Activated T-helper 1 cell treated with Interleukin-2 at 50 U/mL for 16 hours (primary cell): ENCODE results near the gene DIP2C.
"Not testable (repeated sequence)": the region's sequence is repeated elsewhere in the genome, so short reads cannot be mapped to it uniquely, and the experiment has no call there.

Source experiments
- DNase-seq: peaks from one replicate; pipeline ENCODE4 v3.0.0-alpha.2; 2020; ENCODE audit warnings: low read depth

DIP2C gene

GRCh38 chr10:323651-324293, 365.7 kb downstream of the DIP2C start:
- peak; percentile 21 for DNase-seq

GRCh38 chr10:323046-323445, 366.4 kb downstream of the DIP2C start:
- DNase-seq: not testable (repeated sequence)

- no peak for DNase-seq
These were observed 368.7 kb downstream of the DIP2C start for GRCh38 chr10:320771-321170.

DNA sequence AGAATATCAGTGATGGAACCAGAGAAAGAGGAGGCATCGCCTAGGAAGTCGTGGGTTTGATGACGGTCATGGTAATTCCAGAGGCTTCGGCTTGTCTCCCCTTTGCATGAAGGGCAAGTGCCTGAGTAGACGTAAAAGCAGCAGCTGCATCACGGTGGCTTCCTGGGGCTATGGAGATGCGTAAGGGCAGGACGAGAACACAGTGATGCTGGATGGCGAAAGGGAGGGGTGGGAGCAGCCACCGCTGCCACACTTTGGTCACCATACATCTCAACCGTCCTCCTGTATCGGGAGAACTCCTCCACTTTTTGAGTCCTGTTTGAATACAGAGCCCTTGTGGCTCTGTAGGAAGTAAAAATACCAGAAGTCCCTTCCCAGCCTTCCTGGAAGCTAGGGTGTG, 371.5 kb downstream of the DIP2C start:
- DNase-seq: no peak

DNA sequence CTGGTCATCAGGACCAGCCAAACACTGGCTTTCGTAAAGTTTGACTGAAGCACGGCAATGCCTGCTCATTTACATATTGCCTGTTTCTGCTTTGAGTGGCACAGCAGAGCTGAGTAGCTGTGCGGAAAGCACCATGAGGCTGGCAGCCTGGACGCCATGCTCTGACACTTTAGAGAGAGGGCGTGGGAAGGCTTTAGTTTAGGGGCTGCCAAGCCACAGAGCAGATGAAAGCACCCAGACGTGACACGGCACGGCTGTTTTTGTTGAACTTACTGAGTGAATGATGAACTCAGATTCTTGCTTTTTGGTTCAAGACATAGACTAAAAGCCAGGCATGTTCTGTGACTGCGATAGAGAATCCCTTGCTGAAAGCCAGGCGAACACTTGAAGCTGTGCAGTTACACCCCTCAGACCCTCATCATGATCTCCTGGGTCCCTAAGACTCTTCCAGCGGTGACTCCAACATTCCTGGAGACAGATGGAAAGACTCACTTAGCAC, 372.1 kb downstream of the DIP2C start:
- DNase-seq: no peak

DNA sequence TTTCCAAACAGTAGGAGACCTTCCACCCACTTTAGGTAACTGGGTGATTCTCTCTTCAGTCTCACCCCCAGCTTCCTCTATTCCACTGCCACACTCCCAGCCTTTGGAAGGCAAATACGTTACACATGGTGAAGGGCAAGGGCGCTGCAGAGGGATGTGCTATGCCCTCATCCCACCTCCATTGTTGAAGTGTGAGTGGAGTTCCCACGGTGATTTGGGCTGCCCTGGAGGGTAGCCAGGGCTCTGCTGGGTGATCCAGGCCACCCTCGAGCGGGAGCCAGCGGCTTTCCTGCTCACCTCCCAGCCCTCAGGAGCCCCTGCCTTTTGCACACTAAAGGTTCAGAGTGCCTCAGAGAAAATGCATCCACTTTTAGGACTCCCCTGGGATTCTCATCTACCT, 373.1 kb downstream of the DIP2C start:
- no peak for DNase-seq

DNA sequence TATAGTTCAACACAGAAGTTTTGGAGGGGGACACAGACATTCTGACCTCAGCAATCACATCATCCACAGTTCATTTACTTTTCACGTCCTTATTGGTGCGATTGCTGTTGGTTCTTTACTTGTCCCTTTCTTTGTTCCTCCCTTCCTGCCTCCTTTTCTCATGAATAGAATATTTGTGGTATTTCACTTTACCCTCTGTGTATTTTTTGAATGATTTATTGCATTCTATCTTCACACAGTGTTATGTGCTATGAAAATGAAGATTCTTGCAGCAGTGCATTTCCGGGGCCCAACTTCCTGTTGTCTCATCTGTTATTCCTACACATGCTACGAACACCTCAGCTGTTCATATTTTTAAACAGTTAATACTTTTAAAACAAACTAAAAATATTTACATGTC, 374.6 kb downstream of the DIP2C start:
- no peak for DNase-seq

GRCh38 chr10:314381-314780, 375.1 kb downstream of the DIP2C start:
- DNase-seq: no peak

- no peak for DNase-seq
These were observed 377.4 kb downstream of the DIP2C start for GRCh38 chr10:311901-312665.

DNA sequence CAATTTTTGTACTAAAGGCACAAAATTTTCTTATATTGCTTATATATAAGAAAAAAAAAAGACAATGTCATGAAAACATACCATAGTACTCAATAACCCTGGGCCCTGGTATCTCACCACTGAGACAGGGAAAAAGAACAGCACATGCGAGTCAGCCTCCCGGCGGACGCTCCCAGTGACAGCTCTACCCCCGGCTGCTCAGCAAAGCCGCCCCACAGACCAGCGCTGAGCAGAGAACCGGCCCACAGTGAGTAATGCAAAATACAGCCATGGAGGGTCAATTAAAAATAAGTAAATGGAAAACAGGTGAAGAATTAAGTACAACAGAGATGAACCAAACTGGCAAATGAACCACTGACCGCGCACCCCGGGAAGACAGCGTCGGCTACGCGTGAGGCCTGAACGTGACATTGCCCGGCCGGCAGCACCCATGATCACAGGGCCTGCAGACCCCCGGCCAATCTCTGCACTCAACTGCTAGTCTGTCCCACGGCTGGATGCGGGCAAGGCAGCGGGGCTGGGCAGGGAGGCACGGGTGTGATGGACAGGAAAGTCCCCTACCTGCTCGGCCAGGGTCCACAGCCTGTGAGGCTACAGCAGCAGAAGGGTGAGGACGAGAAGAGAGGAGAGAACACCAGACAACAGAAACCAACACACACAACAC, 378.4 kb downstream of the DIP2C start:
- DNase-seq: no peak

GRCh38 chr10:310371-310770, 379.1 kb downstream of the DIP2C start:
- DNase-seq: no peak

- no peak for DNase-seq
These were observed 380.8 kb downstream of the DIP2C start for GRCh38 chr10:308572-309085.

DNA sequence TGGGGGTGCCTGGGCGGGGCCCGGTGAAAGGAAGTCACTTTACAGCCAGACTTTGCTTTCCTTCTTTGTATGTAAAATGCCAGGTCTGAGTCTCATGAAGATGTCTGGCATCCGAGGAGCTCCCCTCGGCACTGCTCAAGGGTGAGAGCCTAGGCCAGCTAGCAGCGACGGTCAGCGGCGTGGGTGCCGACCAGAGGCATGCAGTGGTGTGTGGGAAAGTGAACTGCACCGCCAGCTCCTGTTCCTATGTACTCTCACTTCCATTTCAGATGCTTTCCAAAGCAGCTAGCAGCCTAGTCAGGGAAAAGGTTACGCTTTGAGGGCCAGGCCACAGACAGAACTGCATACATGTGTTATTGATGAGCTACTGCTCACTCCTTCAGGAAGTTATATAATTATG, 381.4 kb downstream of the DIP2C start:
- DNase-seq: no peak

DNA sequence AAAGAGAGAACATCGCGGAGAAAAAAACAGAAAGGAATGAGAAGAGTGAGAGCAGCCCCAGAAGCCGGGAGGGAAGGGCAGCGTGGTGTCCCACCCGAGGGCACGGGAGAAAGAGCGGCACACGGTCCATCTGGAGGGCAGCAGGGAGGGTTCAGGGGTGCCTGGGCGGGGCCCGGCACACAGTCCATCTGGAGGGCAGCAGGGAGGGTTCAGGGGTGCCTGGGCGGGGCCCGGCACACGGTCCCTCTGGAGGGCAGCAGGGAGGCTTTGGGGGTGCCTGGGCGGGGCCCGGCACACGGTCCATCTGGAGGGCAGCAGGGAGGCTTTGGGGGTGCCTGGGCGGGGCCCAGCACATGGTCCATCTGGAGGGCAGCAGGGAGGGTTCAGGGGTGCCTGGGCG, 381.8 kb downstream of the DIP2C start:
- DNase-seq: no peak

DNA sequence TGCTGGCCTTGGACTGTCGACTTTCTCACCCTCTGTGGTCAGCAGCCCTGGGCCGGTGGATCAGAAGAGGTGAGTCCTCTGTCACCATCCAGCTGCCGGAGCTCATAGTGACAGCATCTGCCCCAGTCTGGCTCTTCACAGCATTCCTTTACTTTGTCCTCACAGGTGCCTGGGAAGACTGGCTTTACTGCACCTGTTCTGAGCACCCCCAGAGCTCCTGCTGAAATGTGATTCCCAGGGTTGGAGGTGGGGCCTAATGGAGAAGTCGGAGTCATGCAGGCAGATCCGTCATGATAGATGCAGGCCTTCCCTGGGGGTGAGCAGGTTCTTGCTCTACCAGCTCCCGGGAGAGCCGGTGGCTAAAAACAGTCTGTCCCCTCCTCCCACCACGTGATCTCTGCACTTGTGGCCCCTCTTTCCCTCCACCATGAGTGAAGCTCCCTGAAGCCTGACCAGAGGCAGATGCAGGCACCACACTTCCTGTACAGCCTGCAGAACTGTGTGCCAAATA, 382.7 kb downstream of the DIP2C start:
- no peak for DNase-seq

GRCh38 chr10:306007-306674, 383.3 kb downstream of the DIP2C start:
- DNase-seq: no peak

- DNase-seq: no peak
These were observed 384.4 kb downstream of the DIP2C start for GRCh38 chr10:305034-305433.

DNA sequence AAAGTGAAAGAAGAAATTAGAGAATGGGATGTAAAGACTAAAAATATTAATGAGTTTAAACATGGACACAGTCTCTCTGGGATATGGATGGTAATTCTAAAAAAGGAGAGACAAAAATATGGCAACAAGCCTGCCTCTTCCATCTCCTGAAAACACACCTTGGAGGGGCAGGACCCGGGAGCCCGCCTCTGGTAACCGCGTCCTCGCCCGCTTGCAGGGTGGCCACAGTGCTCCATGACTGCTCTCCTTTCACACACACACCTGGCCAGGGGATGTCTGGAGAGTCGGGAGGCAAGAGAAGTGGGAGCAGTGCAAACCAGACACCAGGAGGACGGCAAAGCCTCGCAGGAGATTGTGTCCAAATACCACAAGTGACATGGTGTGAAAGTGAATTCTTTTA, 387.9 kb downstream of the DIP2C start:
- no peak for DNase-seq

DNA sequence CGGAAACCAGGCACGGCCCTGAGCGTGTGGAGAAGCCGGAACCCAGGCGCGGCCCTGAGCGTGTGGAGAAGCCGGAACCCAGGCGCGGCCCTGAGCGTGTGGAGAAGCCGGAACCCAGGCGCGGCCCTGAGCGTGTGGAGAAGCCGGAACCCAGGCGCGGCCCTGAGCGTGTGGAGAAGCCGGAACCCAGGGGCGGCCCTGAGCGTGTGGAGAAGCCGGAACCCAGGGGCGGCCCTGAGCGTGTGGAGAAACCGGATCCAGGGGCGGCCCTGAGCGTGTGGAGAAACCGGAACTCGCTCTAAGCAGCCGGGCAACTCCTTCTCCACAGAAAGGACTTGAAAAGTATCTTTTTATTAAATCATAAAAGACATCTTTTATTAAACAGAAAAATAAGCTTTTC, 388.9 kb downstream of the DIP2C start:
- DNase-seq: not testable (repeated sequence)

DNA sequence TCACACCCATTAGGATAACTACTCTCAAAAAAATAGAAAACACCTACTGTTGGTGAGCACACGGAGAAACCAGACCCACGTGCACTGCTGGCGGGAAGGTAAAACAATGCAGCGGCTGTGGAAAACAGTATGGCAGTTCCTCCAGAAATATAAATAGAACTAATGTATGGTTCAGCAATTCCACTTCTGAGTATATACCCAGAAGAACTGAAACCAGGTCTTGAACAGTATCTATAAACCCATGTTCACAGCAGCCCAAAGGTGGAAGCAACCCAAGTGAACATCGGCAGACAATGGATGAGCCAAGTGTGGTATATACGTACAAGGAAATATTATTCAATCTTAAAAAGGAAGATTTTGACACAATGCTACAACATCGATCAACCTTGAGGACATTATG, 389.5 kb downstream of the DIP2C start:
- DNase-seq: no peak

GRCh38 chr10:299512-299911, 390.0 kb downstream of the DIP2C start:
- no peak for DNase-seq

GRCh38 chr10:298033-298432, 391.4 kb downstream of the DIP2C start:
- DNase-seq: no peak
